Prostate gland (tissue), 2 donors: Measurements from ENCODE around the gene ST6GALNAC4.

Experiments used
- CTCF ChIP-seq, 4 experiments: fragments of 200-600 bp in 2 of 4; fragments of 450-650 bp in 2 of 4; sonication (generic) in 2 of 4; IDR thresholded peaks; 1 replicate in 3 of 4; 2 replicates in 1 of 4; pipeline ENCODE4 v1.5.1; 2016 to 2019; ENCODE audit warnings: antibody characterized with exemption in 4 of 4, mild to moderate bottlenecking in 2 of 4, moderate library complexity in 2 of 4
- POLR2A ChIP-seq: fragments of 450-650 bp; IDR thresholded peaks from one replicate; pipeline ENCODE4 v1.6.1; 2016; ENCODE audit warnings: antibody characterized with exemption, mild to moderate bottlenecking
- POLR2AphosphoS5 ChIP-seq: sonication (generic); formaldehyde crosslinking; IDR thresholded peaks from one replicate; pipeline ENCODE4 v1.6.1; 2017; ENCODE audit warnings: antibody characterized with exemption

DNA sequence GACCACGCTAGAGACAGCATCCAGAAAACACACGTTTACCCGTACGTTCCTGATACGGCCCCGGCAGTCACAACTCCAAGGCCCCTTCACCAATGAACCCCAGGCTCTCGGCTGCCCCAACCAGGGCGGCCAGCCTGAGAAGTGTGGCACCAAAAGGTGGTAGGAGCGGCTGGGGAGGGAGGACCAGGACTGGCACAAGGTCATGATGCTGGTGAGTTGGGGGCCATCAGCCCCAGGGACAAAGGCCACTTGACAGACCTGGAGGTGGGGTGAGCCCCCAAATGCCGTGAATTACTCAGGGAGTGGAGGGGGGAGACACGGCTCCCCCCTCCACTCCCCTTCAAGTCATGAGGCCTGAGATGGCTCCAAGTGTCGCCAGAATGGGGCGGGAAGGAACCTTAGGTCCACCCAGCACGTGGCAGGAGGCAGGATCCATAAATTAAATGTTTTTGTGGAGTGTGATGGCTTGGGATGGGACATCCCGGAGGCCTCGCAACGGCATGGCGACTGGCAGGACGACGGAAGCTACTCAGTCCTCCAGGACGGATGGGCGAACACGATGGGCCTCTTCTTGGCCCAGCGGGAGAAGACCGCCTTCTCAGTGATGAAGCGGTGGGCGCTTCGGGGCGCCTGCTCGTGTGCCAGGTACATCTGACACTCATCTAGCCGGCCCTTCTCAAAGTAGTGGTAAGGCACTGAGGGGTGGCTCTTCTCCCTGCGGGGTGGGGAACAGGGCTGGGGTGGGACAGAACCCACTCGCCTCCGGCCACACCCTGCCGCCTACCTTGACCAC, 8.8 kb downstream of the ST6GALNAC4 start:
- TF ChIP-seq CTCF (IDR thresholded peaks at IDR 0.05) (no peak), POLR2AphosphoS5 (no peak), POLR2A (no peak)
